Fibroblast of lung (primary cell): ENCODE results near the gene RELL1.

Experiments
- CTCF ChIP-seq, 2 donors: IDR thresholded peaks in 1 of 2; conservative IDR thresholded peaks in 1 of 2; 1 replicate in 1 of 2; 2 replicates in 1 of 2; pipeline ENCODE4 v1.5.1; 2011 to 2012; ENCODE audit warnings: low read length in 2 of 2, control low read depth in 1 of 2, inconsistent platforms in 1 of 2, low read depth in 1 of 2, mild to moderate bottlenecking in 1 of 2
- EZH2 ChIP-seq: IDR thresholded peaks from 2 replicates; pipeline ENCODE4 v1.5.1; 2012; ENCODE audit warnings: low read length, control low read depth, mild to moderate bottlenecking; ENCODE audit errors: missing control alignments

DNA sequence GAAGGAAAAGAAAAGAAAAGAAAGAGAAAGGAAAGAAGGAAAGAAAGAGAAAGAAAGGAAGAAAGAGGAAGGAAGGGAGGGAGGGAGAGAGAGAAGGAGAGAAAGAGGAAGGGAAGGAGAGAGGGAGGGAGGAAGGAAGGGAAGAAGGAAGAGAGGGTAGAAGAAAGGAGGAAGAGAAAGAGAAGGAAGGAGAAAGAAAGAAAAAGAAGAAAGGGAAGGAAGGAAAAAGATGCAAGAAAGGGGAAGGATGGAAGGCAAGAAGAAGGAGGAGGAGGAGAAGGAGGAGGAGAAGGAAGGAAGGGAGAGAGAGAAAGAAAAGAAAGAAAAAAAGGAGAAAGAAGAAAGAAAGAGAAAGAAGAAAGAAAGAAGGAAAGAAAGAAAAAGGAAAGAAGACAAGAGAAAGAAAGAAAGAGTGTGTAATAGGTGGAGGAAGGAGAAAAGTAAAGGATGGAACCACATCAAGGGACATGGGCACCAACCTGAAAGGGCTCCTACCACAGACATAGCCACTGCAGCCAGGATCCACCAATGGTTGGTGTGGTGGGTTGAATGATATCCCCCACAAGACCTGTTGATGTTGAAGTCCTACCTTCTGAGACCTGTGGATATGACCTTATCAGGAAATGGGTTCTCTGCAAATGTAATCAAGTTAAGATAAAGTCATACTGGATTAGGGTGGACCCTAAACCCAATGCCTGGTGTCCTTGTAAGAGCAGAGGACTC, 80.2 kb downstream of the RELL1 start:
- TF ChIP-seq CTCF (conservative IDR thresholded peaks at IDR 0.05 in 1 of 2, IDR thresholded peaks at IDR 0.05 in 1 of 2; ENCODE audit: low read depth in 1 of 2, low read length in 2 of 2) (no peak), EZH2 (no peak)
